ENCODE data around the gene TNFAIP8L3.

DNA sequence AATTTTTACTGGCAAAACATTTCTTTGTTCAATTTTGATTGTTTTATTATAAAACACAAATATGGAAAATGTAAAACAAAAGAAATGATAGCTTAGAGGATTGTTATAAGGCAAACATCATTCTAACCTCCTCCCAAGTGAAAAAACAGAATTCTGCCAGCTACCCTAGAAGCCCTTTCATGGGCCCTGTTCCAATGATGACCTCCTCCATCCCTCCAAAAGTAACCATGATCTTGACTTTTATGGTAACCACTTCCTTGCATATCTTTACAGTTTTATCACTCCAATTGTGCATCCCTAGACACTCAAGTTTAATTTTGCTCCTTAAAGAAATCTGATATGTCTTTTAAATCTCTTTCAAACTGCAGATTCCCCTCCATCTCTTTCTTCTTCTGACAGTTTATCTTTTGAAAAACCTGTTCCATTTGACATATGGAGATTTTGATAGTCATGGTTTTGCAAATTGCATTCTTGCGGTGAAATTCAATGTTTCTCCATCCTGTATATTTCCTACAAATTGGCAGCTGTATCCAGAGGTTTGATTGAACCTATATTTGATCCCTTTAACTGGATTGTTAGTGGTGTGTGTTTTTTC is 27.0 kb upstream of the TNFAIP8L3 start:
- no peak for TF ChIP-seq POLR2A (IDR thresholded peaks at IDR 0.05)
- TF ChIP-seq, protein P1, sequence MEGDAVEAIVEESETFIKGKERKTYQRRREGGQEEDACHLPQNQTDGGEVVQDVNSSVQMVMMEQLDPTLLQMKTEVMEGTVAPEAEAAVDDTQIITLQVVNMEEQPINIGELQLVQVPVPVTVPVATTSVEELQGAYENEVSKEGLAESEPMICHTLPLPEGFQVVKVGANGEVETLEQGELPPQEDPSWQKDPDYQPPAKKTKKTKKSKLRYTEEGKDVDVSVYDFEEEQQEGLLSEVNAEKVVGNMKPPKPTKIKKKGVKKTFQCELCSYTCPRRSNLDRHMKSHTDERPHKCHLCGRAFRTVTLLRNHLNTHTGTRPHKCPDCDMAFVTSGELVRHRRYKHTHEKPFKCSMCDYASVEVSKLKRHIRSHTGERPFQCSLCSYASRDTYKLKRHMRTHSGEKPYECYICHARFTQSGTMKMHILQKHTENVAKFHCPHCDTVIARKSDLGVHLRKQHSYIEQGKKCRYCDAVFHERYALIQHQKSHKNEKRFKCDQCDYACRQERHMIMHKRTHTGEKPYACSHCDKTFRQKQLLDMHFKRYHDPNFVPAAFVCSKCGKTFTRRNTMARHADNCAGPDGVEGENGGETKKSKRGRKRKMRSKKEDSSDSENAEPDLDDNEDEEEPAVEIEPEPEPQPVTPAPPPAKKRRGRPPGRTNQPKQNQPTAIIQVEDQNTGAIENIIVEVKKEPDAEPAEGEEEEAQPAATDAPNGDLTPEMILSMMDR (IDR thresholded peaks at IDR 0.05), result no peak
